IMR-90 (cell line): Measurements from ENCODE around the gene APEX1.

Source experiments
- CEBPB ChIP-seq: IDR thresholded peaks from 2 replicates; pipeline ENCODE4 v1.6.1; 2012; ENCODE audit warnings: low read depth, low read length, improper control_type of control experiment
- FOS ChIP-seq: fragments of 150-350 bp; IDR thresholded peaks from 2 replicates; pipeline ENCODE4 v1.6.1; 2016; ENCODE audit warnings: low read depth, low read length
- MXI1 ChIP-seq: IDR thresholded peaks from 2 replicates; pipeline ENCODE4 v1.6.1; 2012; ENCODE audit warnings: low read depth, mild to moderate bottlenecking, low read length, moderate library complexity, borderline replicate concordance
- POLR2A ChIP-seq: IDR thresholded peaks from 2 replicates; pipeline ENCODE4 v1.6.1; 2012; ENCODE audit warnings: mild to moderate bottlenecking, low read depth, low read length
- RAD21 ChIP-seq: IDR thresholded peaks from 2 replicates; pipeline ENCODE4 v1.6.1; 2012; ENCODE audit warnings: low read length, improper control_type of control experiment
- RCOR1 ChIP-seq: IDR thresholded peaks from 2 replicates; pipeline ENCODE4 v1.6.1; 2012; ENCODE audit warnings: mild to moderate bottlenecking, low read length, improper control_type of control experiment; ENCODE audit not compliant: insufficient replicate concordance
- RFX5 ChIP-seq: IDR thresholded peaks from 2 replicates; pipeline ENCODE4 v1.8.0; 2012; ENCODE audit warnings: low read depth, mild to moderate bottlenecking, low read length, moderate library complexity
- SMC3 ChIP-seq: fragments of 150-350 bp; IDR thresholded peaks from 2 replicates; pipeline ENCODE4 v1.6.1; 2016; ENCODE audit warnings: low read depth, mild to moderate bottlenecking, antibody characterized with exemption, low read length, moderate library complexity
- TF ChIP-seq, protein P1 (sequence below): conservative IDR thresholded peaks from 2 replicates; pipeline ENCODE4 v1.5.1; 2012; ENCODE audit warnings: mild to moderate bottlenecking, low read depth, low read length, improper control_type of control experiment

GRCh38 chr14:20424851-20425250 lies 30.2 kb upstream of the APEX1 start:
- TF ChIP-seq POLR2A = no peak
- no peak for TF ChIP-seq RCOR1
- TF ChIP-seq SMC3 = no peak
- TF ChIP-seq, protein P1, sequence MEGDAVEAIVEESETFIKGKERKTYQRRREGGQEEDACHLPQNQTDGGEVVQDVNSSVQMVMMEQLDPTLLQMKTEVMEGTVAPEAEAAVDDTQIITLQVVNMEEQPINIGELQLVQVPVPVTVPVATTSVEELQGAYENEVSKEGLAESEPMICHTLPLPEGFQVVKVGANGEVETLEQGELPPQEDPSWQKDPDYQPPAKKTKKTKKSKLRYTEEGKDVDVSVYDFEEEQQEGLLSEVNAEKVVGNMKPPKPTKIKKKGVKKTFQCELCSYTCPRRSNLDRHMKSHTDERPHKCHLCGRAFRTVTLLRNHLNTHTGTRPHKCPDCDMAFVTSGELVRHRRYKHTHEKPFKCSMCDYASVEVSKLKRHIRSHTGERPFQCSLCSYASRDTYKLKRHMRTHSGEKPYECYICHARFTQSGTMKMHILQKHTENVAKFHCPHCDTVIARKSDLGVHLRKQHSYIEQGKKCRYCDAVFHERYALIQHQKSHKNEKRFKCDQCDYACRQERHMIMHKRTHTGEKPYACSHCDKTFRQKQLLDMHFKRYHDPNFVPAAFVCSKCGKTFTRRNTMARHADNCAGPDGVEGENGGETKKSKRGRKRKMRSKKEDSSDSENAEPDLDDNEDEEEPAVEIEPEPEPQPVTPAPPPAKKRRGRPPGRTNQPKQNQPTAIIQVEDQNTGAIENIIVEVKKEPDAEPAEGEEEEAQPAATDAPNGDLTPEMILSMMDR = no peak
- TF ChIP-seq RAD21 = no peak
- no peak for TF ChIP-seq MXI1
- no peak for TF ChIP-seq CEBPB
- TF ChIP-seq RFX5 = no peak
- no peak for TF ChIP-seq FOS
